Brain pericyte (primary cell): ENCODE data around the gene XRCC3.
"Not testable (repeated sequence)": the region's sequence is repeated elsewhere in the genome, so short reads cannot be mapped to it uniquely, and the experiment has no call there.

Experiments used
- DNase-seq: peaks from one replicate; pipeline ENCODE4 v3.0.0-alpha.2; 2012; ENCODE audit warnings: low read depth, low spot score

XRCC3 gene

GRCh38 chr14:103694572-103695026 is 20.7 kb downstream of the XRCC3 start:
- no peak for DNase-seq

- DNase-seq, result no peak
These were observed 21.7 kb downstream of the XRCC3 start for GRCh38 chr14:103693515-103693914.

DNA sequence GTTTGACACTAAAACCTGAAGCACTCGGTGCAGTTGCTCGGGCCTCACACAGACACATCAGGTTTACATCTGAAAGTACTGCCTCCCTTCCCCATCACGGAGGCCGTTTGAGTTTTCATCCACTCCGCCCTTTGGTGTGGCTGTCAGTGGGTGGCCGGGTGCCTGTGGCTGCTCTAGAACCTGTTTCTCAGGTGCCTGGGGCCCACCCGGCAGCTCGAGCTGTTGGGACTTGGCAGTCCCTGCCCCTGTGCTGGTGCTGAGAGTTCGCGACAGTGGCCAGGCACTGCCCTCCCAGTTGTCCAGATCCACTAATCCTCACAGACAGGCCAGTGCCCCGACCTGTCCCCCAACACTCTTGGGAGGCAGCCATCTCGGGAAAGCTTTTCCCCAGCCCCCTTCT is 22.4 kb downstream of the XRCC3 start:
- no peak for DNase-seq

DNA sequence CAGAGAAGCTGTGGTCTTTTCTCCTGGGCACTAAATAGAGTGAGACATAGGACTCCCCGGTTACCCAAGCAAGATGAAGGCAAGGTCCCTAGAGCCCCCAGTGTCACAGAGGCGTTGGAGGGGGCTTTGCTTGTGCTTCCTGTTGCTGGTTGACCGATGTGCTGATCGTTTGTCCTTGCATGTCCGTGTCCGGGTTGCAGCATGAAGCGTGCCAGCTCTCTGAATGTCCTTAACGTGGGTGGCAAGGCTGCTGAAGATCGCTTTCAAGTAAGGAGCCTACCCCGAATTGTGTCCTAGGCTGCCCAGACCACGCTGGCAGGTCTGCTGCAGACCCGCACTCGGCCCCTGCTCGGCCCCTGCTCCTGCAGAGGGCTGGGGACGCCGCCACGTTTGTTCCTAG is 23.1 kb downstream of the XRCC3 start:
- no peak for DNase-seq

DNA sequence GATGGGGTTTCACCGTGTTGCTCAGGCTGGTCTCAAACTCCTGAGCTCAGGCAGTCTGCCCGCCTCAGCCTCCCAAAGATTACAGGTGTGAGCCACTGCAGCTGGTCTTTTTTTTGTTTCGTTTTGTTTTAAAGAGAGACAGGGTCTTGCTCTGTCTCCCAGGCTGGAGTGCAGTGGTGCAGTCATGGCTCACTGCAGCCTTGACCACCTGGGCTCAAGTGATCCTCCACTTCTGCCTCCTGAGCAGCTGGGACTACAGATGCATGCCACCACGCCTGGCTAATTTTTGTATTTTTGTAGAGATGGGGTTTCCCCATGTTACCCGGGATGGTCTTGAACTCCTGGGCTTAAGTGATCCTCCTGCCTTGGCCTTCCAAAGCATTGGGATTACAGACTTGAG is 23.6 kb downstream of the XRCC3 start:
- DNase-seq, result not testable (repeated sequence)

GRCh38 chr14:103690332-103690731 is 24.9 kb downstream of the XRCC3 start:
- no peak for DNase-seq

DNA sequence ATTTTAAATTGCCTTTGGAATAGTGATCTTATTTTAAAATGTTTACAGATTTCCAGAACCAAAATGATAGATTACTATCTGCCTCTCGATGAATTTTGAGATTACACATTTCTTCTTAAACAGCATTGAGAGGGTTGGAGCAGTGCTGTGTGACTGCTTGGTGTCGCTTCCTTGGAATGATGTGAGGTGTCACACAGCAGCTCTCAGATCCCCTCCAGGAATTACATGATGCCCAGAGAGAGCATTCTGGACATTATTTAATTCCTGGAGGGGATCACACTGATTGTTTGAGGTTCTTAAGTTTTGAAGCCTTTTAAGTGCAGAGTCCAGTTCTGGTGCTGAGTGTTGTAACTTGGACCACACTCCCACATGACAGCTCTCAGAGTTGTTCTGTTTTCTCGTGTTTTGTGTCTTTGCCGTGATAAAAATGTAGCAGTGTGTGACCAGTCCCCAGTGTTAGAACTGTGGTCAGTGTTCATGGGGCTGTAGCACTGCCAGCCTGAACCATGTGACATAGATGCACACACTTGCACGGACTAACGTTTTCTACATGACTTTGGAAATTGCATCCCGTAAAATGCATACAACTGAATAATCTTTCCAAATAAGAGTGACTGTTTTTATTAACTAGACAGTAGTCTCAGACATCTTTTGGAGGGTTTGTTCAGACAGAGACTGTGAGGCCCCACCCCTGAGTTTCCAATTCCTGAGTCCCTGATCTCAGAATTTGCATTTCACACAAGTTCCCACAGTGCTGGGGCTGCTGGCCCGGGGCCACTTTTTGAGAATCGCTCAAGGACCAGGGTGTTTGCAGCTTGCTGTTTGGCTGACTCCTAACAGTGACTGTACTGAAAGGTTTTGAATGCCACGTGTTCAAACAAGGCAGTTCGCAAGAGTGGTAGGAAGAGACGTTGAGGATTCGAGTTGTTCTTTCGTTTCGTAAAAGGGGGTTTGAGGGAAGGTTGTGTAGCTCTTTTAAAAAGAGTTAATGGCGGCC is 26.0 kb downstream of the XRCC3 start:
- no peak for DNase-seq

GRCh38 chr14:103688441-103688840 is 26.8 kb downstream of the XRCC3 start:
- DNase-seq, result no peak

DNA sequence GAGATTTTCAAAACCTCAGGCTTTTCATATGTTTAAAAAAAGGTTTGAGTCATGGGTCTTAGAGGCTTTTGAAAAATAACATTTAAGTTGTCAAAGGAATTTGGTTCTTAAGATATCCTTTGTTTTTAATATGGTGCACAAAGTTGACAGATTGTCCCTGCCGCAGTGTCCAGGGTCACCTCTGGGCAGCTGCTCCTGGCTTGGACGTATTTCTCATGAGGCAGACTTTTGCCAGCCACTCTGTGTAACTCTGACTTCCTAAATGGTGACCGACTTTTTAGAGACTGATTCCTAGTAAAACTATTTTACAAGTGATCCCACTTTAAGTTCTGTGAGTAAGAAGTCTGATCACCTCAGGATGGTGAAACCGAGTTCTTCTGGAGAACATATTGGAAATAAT is 27.5 kb downstream of the XRCC3 start:
- no peak for DNase-seq

DNA sequence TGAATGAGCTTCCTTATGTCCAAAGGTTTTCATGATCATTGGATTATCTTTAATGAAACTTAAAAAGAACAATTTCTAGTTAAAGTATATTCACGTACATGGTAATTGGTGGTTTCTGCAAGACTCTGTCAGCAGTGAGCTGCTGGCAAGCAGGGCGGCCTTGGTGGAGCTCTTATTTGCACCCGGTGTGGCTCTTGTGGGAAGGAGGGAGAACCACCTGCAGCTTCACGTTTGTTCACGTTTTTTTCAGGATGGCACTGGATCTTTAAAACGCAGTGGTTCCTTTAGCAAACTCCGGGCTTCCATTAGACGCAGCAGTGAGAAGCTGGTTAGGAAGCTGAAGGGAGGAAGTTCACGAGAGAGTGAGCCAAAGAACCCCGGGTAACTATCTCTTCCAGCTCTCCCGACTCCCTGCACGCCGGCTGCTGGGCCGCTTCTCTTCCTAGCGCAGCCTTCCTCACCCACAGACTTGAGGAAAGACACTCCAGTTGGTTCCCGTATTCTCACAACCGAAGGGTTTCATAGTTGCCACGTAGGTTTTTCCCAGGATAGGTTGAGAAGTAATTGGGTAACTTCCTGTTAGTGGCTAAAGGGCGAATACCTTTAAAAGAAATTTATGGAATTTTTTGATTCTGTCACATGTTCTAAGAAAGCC is 28.3 kb downstream of the XRCC3 start:
- no peak for DNase-seq

- no peak for DNase-seq
These were observed 29.7 kb downstream of the XRCC3 start for GRCh38 chr14:103685276-103686211.

DNA sequence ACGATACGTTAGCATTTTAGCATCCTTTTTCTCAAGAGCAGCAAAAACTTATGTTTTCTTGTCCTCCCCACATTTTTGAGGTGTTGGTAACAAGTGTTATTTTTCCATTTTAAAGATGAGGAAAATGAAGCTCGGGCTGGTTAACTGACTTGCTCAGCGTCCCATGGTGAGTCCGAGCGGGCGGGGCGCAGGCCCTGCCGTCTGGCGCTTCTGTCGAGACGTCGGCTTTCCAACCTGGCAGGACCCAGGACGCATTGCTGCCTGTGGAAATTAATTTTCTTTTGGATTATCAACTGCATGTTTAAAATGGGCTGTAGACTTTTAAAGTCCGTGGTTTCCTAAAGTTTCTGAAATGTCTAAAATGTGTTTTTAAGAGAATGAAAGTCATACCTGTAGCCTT is 30.4 kb downstream of the XRCC3 start:
- no peak for DNase-seq

GRCh38 chr14:103684471-103684870 is 30.8 kb downstream of the XRCC3 start:
- DNase-seq, result no peak

DNA sequence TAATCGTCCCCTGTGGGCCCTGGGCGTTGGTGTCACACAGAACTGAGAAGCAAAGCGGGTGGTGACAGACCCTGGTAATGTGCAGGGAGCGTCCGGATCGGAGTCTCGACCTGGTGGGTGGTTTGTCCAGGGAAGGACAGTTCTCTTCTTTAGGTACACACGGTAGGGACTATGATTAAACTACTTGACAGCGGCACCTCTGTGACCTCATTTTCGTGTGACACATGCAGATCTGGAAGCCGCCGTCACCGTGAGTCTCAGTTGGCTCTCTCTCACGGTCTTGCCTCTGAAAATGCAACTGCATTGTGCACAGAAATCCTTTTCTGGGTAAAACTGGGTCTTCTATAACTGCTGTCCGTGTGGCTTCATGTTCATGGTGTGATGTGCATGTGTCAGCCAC is 32.1 kb downstream of the XRCC3 start:
- DNase-seq, result no peak

- DNase-seq, result no peak
These were observed 34.6 kb downstream of the XRCC3 start for GRCh38 chr14:103680491-103681231.

DNA sequence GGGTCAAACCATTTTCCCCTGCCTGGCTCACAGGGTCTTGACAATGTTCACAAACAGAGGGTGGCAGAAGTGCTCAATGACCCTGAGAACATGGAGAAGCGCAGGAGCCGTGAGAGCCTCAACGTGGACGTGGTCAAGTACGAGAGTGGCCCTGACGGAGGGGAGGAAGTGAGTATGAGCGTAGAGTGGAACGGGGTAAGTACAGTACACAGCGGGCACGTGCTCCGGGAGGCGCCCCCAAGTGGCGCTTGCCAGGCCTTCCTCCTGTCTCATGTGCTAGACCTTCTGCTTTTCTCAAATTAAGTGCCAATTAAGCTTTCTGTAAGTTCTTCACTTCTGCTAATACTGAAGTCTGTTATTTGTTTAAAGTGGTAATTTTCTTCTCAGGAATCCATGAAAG is 35.9 kb downstream of the XRCC3 start:
- no peak for DNase-seq

DNA sequence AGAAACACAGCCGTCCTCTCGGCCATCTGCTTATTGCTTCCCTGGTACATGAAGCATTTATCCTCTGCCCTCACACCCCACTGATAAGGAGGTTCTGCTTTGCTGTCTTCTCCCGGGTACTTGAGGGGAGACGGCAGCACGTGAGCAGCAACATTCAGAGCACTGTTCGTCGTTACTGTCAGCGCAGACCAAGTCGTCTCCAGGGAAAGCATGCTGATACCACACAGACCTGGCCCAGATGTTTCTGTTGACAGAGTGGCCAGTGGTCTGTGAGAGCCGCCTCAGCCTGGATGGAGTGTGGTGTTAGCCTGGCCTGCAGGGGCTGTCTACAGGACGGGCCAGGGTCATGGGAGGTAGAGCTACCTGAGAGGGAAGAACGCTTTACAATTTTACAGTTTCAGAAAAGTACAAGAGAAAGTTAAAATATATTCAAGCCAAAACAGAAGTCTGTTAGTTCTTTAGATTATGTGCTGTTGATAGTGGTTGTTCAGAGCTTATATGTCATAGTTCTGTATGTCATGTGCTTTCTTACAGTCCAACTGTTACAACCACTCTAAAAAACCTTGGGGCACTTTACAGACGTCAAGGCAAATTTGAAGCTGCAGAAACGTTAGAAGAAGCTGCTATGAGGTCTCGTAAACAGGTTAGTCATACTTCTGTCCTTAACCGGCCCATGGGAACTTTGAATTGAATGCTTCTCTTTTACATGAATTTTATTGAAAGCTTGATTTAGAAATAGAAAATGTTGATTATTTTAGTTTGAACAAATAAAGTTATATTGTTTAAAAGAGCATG is 38.2 kb downstream of the XRCC3 start:
- no peak for DNase-seq

DNA sequence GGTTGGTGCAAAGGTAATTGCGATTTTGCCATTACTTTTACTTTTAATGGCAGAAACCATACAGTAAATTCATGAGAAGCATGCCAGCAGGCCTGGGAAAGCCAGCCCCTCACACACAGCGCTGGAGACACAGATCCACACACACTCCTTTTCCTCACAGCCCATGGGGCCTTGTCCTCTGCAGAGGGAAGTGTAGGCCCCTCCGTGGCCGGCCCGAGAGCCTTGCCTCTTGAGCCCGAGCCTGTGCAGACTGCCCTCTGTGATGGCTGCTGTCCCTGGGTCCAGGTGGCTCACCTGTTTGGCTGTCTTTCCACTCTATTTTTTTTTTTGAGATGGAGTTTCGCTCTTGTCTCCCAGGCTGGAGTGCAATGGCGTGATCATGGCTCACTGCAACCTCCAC is 39.3 kb downstream of the XRCC3 start:
- no peak for DNase-seq

DNA sequence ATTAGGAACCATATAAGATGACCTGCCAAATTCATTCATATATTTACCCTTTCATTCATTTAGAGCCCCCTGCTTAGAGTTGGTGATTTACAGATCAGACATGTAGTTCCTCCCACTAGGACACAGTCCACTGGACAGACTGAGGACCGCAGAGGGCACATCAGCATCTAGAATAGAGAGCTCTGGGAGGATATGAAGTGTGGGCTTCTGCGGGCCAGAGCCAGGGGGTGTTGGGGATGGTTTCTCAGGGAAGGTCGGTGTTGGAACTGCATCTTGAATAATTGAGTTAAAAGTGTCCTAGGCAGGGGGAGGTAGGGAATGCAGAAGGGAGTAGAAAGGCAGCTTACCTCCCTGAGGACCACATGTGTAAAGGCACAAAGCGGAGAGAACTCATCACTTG is 43.3 kb downstream of the XRCC3 start:
- DNase-seq, result no peak

DNA sequence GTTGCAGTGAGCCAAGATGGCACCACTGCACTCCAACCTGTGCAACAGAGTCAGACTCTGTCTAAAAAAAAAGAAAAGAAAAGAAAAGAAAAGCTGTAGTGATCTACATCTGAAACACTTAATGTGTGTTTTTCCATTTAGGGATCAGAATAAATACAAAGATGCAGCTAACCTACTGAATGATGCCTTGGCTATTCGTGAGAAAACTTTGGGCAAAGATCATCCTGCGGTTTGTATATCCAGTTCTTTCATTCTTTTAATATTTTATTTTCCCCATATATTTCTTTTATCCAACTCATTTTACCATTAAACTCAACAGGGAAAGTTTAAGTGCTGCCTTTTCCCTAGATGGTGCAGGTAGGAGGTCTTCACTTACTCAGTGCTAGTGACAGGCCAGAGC is 45.9 kb downstream of the XRCC3 start:
- DNase-seq, result no peak
